GM10248 (cell line): Measurements from ENCODE around the gene ZNF48.

ENCODE experiments used
- CTCF ChIA-PET: fragments of 300-600 bp; sonication (Branson Sonifier 250); formaldehyde crosslinking; extraction: SDS; loops from one replicate; lab custom pipeline; 2021; ENCODE audit warnings: antibody characterized with exemption; lab: Yijun Ruan, JAX
- POLR2A ChIA-PET: fragments of 350-650 bp; sonication (Branson Sonifier 250); formaldehyde crosslinking; extraction: SDS; loops from one replicate; lab custom pipeline; 2020; ENCODE audit warnings: antibody characterized with exemption; lab: Yijun Ruan, JAX
- DNase-seq: peaks from one replicate; pipeline ENCODE4 v3.0.0; 2012; ENCODE audit errors: extremely low spot score
- CTCF ChIP-seq: IDR thresholded peaks from 2 replicates; pipeline ENCODE4 v1.5.1; 2012; ENCODE audit warnings: mild to moderate bottlenecking, low read depth; ENCODE audit errors: extremely low read depth, missing control alignments, control extremely low read depth

The ZNF48 gene

GRCh38 chr16:30358577-30358936 lies 36.7 kb upstream of the ZNF48 start:
- ChIA-PET CTCF (interaction anchor here (1.0 to 1.1 kb wide), 2 partner anchors 11 to 12 kb away, joined by 3 to 4 read pairs; partner anchors contain the start of gene TBC1D10B), POLR2A (no interaction called here)
- no peak for DNase-seq
- no peak for TF ChIP-seq CTCF

DNA sequence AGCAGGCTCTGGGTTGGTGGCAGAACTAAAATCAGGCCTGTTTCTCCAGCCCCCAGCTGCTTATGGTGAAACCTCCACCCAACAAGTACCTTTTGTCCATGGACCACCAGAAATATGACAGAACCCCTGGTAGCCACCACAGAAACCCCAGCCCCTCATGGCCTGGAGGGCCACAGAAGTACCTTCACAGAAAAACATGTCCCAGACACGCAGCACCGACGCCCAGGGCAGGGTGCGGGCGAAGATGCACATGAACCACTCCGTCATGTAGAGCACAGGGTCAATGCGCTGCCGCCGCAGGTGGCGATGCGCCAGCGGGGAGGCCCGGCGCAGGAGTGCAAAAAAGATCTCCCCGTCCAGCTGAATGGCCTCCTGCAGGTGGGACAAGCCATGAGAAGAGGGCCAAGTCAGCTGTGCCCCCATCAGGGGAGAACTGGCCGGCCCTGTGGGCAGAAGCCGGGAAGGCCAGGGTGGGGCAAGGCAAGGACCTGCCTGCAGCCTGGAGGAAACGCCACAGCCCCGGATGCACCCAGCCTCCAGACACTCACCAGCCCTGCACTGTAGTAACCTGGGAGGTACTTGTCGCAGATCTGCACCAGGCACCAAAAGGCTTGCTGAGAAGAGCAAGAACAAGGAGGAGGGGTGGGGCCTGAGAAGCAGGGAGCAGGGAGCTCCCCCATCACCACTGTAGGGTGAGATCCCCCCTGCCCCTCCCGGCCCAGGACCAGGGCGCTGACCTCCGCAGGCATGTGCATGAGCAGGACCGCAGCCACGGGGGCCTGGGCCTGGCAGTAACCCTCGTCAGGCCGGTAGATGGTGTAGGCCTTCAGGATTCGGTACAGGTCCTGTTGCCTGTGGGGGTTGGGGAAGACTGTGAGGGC lies 36.0 kb upstream of the ZNF48 start:
- DNase-seq, result no peak
- ChIA-PET POLR2A (interaction anchor here (0.9 to 1.1 kb wide), 2 partner anchors 10 to 11 kb away, joined by 3 read pairs; partner anchors contain the start of gene TBC1D10B), CTCF (interaction anchor here (1.0 to 1.1 kb wide), 3 partner anchors 10 to 12 kb away, joined by 3 to 4 read pairs (median 3); partner anchors contain the start of gene TBC1D10B)
- TF ChIP-seq CTCF, result no peak

DNA sequence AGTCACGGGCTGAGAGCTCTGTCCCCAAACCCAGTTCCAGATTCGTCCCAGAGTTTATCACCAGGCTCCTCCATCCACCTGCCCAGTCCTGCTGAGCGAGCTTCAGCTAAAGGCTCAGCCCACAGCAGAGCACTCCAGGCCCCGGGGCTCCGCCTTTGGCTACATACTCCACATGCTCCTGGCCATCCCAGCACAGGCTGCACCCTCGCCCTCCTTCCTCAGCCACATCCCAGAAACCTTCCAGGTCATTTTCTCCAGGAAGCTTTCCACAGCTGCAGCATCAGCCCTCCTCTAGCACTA lies 35.4 kb upstream of the ZNF48 start:
- ChIA-PET POLR2A (interaction anchor here (0.9 to 1.1 kb wide), 2 partner anchors 9 to 11 kb away, joined by 3 read pairs; partner anchors contain the start of gene TBC1D10B), CTCF (interaction anchor here (1.0 kb wide), 1 partner anchor 11 kb away, joined by 3 read pairs; no protein-coding TSS in a partner anchor)
- TF ChIP-seq CTCF, result no peak
- DNase-seq, result no peak

DNA sequence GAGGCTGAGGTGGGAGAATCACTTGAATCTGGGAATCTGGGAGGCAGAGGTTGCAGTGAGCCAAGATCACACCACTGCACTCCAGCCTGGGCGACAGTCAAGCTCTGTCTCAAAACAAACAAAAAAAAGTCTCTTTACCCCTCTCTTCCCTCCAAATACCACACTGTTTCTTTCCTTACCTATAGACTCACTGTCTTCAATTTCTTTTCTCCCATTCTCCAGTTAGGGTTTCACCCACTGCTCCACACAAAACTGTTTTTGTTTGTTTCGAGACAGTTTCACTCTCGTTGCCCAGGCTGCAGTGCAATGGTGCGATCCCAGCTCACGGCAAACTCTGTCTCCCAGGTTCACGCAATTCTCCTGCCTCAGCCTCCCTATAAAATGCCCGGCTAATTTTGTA lies 34.0 kb upstream of the ZNF48 start:
- TF ChIP-seq CTCF, result no peak
- ChIA-PET CTCF (no interaction called here), POLR2A (no interaction called here)
- no peak for DNase-seq

DNA sequence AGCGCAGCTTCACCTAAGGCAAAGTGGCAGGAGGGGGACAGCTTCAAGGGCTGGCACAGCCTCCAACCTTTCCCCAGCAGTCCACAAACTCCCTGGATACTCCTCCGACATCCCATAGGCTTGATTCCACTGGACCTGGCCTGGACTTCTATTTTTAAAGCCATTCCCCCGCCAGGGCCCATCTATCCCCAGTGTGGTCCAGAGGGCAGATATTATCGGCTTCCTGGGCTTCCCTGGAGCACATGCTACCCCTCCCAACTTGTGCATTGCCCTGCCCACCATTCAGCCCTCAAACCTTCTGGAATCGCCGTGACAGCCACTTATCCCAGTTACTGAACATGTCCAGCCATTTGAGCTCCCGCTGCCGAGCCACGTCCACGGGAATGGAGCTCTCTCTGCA lies 30.0 kb upstream of the ZNF48 start:
- TF ChIP-seq CTCF, result no peak
- POLR2A ChIA-PET, result no interaction called here
- no peak for DNase-seq
- CTCF ChIA-PET, result interaction anchor here (0.8 to 2.2 kb wide), 5 partner anchors 8 to 273 kb away, joined by 3 to 6 read pairs (median 4); partner anchors contain the start of gene CD2BP2

- TF ChIP-seq CTCF, result no peak
- ChIA-PET CTCF (interaction anchor here (1.1 to 3.5 kb wide), 2 partner anchors 11 to 16 kb away, joined by 3 to 14 read pairs; partner anchors contain the start of genes CD2BP2 and SEPTIN1), POLR2A (no interaction called here)
- no peak for DNase-seq
Measured at GRCh38 chr16:30366511-30366910, 28.7 kb upstream of the ZNF48 start.
